ENCODE measurements around the gene AHRR. TPM values are rescaled to one million over a fixed set of nuclear protein-coding genes. Genes with fewer than 3 reads are reported as not detected.

AHRR gene
- polyA plus RNA-seq, 3 donors = 0.15 TPM; not detected in 1

DNA sequence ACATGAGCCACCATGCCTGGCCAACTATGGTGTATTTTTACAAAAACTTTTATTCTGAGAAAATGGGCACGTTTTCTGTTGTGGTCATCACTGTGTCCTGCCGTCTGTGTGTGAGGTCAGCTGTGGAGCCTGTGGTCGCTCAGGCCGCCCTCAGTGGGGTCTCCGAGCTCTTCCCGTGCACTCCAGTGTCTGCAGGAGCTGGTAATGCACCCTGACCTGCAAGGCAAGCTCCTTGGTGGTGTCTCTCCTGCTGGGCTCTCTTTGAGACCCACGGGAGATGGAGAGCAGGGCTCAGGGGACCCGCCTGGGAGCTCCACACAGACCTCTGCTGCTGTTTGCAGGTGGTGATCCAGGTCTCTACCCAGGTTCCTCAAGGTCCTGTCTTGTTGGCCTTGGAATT, 9.6 kb upstream of the AHRR start:
- intact Hi-C loops (cut with micrococcal nuclease) = no loop called here

DNA sequence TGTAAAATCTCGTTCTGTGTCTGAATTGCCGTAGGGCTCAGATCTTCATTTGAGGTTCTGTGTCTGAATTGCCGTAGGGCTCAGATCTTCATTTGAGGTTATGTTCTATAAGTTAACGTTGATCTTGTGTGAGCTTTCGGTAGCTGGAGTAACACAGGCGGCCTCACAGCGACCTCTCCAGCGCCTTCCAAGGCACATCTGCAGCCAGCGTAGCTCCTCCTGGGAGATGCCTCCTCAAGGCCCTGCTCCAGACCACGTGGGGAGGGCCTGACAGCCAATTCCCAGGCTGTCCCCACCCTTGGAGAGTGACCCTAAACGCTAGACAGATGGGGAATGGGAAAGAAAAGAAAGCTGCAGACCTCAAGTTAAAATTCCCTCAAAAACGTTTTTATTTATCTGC, 8.7 kb upstream of the AHRR start:
- no peak overlapping the region for H3K4me3 Mint-ChIP-seq
- no peaks in the 10 kb centered on the region for H3K79me2 ChIP-seq (ENCODE audit: insufficient read depth, low read length)
- no peak overlapping the region for H3K4me3 ChIP-seq (replicated peaks in 1 of 3; ENCODE audit: low read depth in 2 of 3, low read length in 3 of 3)
- H3K9ac ChIP-seq (ENCODE audit: insufficient read depth, low read length, poor library complexity, severe bottlenecking) = no peak overlapping the region
- no peak overlapping the region for H2AFZ ChIP-seq (ENCODE audit: insufficient read depth, low read depth, low read length, poor library complexity, severe bottlenecking)
- TF ChIP-seq, protein P1, sequence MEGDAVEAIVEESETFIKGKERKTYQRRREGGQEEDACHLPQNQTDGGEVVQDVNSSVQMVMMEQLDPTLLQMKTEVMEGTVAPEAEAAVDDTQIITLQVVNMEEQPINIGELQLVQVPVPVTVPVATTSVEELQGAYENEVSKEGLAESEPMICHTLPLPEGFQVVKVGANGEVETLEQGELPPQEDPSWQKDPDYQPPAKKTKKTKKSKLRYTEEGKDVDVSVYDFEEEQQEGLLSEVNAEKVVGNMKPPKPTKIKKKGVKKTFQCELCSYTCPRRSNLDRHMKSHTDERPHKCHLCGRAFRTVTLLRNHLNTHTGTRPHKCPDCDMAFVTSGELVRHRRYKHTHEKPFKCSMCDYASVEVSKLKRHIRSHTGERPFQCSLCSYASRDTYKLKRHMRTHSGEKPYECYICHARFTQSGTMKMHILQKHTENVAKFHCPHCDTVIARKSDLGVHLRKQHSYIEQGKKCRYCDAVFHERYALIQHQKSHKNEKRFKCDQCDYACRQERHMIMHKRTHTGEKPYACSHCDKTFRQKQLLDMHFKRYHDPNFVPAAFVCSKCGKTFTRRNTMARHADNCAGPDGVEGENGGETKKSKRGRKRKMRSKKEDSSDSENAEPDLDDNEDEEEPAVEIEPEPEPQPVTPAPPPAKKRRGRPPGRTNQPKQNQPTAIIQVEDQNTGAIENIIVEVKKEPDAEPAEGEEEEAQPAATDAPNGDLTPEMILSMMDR (IDR thresholded peaks at IDR 0.05) = no peak
- H3K9me3 Mint-ChIP-seq = no peaks in the 10 kb centered on the region
- H3K27ac ChIP-seq (ENCODE audit: low read depth in 1 of 2, low read length in 2 of 2) = no peak overlapping the region
- no peaks in the 10 kb centered on the region for H3K27me3 Mint-ChIP-seq (ENCODE audit: low read depth in 3 of 3)
- H3K4me2 ChIP-seq (replicated peaks; ENCODE audit: extremely low read depth, low read length, poor library complexity, severe bottlenecking) = no peak overlapping the region
- no peaks in the 10 kb centered on the region for H3K27me3 ChIP-seq (ENCODE audit: control insufficient read depth in 2 of 2, insufficient read depth in 2 of 2, low read length in 2 of 2)
- no peaks in the 10 kb centered on the region for H3K4me1 Mint-ChIP-seq
- no peaks in the 10 kb centered on the region for H3K9me3 ChIP-seq (replicated peaks in 1 of 2; ENCODE audit: control insufficient read depth in 1 of 2, insufficient read depth in 1 of 2, low read length in 2 of 2)
- H3K36me3 ChIP-seq (replicated peaks in 1 of 2; ENCODE audit: control insufficient read depth in 1 of 2, insufficient read depth in 2 of 2, low read length in 2 of 2) = peaks cover 70 to 88% of the 10 kb centered on the region in 2 donors
- peaks cover 55% of the 10 kb centered on the region for H4K20me1 ChIP-seq (ENCODE audit: insufficient read depth, low read length)
- no peaks in the 10 kb centered on the region for H3K4me1 ChIP-seq (ENCODE audit: control insufficient read depth in 1 of 2, insufficient read depth in 2 of 2, low read length in 2 of 2)
- 99% methylated on average over 7 of the region's 12 CpGs for WGBS (ENCODE audit: insufficient coverage)
- H3K36me3 Mint-ChIP-seq = peaks cover 74 to 85% of the 10 kb centered on the region in 2 donors
- no peak for DNase-seq
- intact Hi-C loops (cut with micrococcal nuclease) = no loop called here
- H3K27ac Mint-ChIP-seq = no peak overlapping the region

More for the DNA sequence above, 9.6 kb upstream of the AHRR start:
- no peaks in the 10 kb centered on the region for H3K9me3 ChIP-seq (replicated peaks in 1 of 2; ENCODE audit: control insufficient read depth in 1 of 2, insufficient read depth in 1 of 2, low read length in 2 of 2)
- Mint-ChIP-seq H3K4me3 (no peak overlapping the region), H3K4me1 (no peaks in the 10 kb centered on the region), H3K9me3 (no peaks in the 10 kb centered on the region), H3K36me3 (peaks cover 82 to 94% of the 10 kb centered on the region in 2 donors), H3K27ac (no peak overlapping the region), H3K27me3 (ENCODE audit: low read depth in 3 of 3) (no peaks in the 10 kb centered on the region)
- no peak overlapping the region for H2AFZ ChIP-seq (ENCODE audit: insufficient read depth, low read depth, low read length, poor library complexity, severe bottlenecking)
- H3K4me1 ChIP-seq (ENCODE audit: control insufficient read depth in 1 of 2, insufficient read depth in 2 of 2, low read length in 2 of 2) = no peaks in the 10 kb centered on the region
- H3K27ac ChIP-seq (ENCODE audit: low read depth in 1 of 2, low read length in 2 of 2) = no peak overlapping the region
- no peak for DNase-seq
- no peak overlapping the region for H3K9ac ChIP-seq (ENCODE audit: insufficient read depth, low read length, poor library complexity, severe bottlenecking)
- TF ChIP-seq, protein P1 (IDR thresholded peaks at IDR 0.05) = no peak
- H3K36me3 ChIP-seq (replicated peaks in 1 of 2; ENCODE audit: control insufficient read depth in 1 of 2, insufficient read depth in 2 of 2, low read length in 2 of 2) = peaks cover 78 to 97% of the 10 kb centered on the region in 2 donors
- H3K4me2 ChIP-seq (replicated peaks; ENCODE audit: extremely low read depth, low read length, poor library complexity, severe bottlenecking) = no peak overlapping the region
- H3K27me3 ChIP-seq (ENCODE audit: control insufficient read depth in 2 of 2, insufficient read depth in 2 of 2, low read length in 2 of 2) = no peaks in the 10 kb centered on the region
- WGBS (ENCODE audit: insufficient coverage) = 96% methylated on average over 8 of the region's 8 CpGs
- H3K4me3 ChIP-seq (replicated peaks in 1 of 3; ENCODE audit: low read depth in 2 of 3, low read length in 3 of 3) = no peak overlapping the region
- H4K20me1 ChIP-seq (ENCODE audit: insufficient read depth, low read length) = peaks cover 56% of the 10 kb centered on the region
- no peaks in the 10 kb centered on the region for H3K79me2 ChIP-seq (ENCODE audit: insufficient read depth, low read length)
